GM03348 (cell line): ENCODE results near the gene ANKLE1.
"Not testable (repeated sequence)": the region's sequence is repeated elsewhere in the genome, so short reads cannot be mapped to it uniquely, and the experiment has no call there.

Source experiments
- DNase-seq: peaks from one replicate; pipeline ENCODE4 v3.0.0; 2012; ENCODE audit warnings: low spot score

Gene ANKLE1

DNA sequence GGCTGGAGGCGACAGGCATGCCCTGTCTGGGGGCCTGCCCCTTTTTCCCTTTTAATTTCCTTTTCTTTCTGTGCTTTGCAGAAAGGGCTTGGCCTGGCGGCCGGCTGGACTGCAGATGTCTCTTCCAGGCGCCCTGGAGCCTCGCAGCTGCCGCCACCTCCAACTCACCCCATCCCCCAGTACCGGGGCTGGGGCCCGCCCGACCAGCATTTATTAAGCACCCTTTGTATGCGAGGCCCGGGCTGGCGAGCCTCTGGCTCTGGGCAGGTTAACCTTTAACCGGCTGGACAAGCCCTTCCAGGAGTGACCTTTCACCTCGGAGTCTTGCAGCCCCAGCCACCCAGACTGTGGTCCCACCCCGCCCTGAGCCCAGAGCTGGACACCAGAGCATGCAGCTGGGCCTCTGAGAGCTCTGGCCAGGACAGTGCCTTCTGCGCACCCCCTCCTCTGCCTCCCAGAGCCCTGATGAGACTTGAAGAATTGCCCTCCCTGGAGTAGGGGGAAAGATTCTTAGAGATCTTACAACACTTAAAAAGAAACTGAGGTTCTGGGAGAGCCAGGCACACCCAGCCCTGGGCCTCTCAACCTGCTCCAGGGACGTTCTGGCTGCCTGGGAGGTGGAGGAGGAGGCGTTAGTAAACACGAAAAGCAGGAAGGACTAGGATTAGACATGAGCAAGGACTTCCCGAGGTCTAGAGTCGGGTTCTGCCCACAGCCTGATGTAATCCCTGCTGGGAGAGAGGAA, 34.8 kb upstream of the ANKLE1 start:
- peak; percentile 64 for DNase-seq

DNA sequence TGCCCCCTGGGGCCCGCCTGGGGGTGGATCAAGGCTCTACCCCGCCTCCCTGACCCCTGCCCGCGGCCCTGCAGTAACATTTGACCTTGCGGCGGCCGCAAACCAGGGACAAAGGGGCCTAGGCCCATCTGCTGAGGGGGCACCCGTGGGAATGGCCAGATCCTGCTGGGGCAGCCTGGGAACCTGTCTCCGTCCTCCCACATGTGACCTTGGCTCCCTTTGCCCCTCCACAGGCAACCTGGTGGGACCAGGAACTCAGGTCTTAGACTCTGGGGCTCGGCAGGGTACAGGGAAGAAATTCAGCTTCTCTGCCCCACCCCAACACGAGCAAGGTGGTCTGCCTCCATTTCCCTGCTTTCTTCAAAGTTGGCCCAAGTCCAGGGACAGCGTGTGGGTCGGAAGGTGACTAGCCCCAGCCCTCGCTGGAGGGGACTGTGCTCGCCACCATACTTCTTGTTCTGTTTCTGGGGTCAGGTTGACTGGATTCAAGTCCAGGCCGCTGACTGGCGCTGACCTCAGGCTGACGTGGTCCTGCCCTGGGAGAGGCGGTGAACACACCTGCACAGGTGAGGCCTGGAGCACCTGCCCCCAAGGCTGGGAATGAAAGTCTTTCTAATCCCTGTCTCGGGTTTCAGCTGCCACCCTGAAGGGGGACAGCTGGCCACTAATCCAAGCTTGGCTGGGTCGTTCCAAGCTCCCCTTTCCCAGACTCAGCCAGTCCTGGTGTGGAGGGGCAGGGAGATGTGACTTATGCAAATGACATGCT, 33.5 kb upstream of the ANKLE1 start:
- DNase-seq = no peak

DNA sequence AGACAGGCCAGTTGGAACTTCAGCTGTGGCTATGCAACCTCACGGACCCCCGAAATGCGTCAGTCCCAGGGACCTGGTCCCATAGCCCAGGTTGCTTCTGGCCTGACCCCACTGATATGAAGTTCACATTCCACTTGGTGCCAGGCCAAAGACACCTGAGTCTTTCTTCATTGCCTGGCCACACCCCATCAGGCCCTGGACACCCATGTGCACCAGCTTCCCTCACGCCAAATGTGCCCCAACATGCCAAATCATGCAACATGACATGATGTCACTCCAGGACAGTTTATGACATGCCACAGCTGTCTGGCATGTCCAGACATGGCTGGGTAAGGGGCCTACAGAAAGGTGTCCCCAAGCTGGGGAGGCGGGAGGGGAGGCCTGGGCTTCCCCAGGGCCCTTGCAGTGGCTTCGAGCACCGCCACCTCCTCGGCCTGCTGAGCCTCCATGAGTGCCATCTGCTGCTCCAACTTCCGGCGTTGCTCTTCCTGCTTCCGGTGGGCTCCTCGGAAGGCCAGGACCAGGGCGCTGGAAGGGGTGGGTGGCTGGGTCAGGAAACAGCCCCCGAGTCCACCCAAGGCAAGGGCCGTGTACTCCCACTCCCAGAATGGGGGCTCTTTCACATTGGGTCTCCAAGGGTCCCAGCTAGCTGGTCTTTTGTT, 31.7 kb upstream of the ANKLE1 start:
- DNase-seq = no peak

DNA sequence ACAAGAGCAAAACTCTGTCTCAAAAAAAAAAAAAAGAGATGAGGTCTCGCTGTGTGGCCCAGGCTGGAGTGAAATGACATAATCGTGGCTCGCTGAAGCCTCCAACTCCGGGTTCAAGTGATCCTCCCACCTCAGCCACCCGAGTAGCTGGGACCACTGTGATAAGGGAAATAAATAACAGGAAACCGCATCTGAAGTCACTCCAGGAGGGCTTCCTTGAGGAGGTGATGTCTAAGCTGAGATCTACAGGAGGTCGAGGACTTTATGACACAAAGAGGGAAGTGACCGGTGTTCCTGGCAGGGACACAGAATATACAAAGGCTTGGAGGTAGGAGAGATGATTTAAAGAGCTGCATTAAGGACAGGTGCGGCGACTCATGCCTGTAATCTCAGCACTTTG, 27.1 kb upstream of the ANKLE1 start:
- no peak for DNase-seq

DNA sequence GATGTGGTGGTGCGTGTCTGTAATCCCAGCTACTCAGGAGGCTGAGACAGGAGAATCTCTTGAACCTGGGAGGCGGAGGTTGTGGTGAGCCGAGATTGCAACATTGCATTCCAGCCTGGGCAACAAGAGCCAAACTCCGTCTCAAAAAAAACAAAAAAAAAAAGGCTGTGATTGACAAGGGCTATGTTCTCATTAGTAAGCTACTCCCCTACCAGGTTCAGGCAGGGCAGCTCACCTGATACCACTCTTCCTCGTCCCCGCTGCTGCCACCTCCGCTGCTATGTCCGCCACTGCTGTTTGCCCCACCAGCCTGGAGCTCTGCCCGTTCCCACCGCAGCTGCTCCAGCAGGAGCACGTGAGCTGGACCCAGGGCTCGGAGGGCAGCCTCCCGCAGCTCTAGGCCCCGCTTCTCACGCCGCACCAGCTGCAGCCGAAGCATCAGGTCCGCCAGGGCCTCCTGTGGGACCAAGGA, 26.5 kb upstream of the ANKLE1 start:
- no peak for DNase-seq

DNA sequence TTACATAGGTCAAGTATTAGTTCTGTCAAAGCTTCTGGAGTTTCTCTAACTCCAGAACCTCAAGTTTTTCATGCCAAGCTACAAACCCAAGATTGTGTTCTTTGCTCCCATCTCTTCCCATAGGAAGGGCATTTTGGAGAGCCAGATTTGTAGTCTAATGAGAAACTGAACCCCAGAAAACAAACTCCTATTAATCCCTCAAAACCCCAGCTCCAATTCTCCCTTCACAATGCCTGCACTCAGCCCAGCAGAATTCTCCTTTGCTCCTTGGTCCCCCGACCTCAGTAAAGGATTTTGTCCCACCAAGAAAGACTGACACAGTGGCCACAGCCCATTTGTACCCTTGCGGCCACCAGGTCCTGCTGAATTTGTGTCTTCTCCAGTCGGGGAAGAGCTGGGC, 25.6 kb upstream of the ANKLE1 start:
- DNase-seq = no peak

DNA sequence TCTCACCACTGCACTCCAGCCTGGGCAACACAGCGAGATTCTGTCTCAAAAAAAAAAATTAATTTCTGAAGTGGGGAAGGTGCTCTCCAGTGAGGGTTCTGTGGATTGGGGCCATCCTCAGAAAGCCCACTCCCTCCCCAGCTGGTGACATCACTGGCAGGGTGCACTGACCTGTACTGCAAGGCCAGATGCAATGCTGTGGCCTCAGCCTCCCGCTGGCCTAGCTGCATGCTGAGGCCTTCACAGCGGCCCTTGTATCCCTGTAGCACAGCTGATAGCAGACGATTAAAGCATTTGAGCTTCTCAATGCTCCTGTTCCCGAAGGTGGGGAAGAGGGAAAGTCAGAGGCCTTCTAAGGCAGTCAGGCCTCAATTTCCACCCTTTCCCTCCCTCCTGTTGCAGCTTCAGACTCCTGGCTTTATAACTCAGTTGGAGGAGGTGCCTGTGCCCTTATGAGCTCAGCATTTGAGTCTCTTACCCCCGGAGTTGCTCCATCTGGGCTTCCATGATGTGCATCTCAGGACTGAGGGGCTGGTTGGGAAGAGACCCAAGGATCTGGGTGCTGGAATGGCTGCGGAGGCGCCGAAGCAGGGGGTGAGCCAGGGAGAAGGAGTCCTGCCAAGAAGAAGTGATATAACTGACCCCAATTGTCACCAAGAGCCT, 22.5 kb upstream of the ANKLE1 start:
- DNase-seq = no peak

DNA sequence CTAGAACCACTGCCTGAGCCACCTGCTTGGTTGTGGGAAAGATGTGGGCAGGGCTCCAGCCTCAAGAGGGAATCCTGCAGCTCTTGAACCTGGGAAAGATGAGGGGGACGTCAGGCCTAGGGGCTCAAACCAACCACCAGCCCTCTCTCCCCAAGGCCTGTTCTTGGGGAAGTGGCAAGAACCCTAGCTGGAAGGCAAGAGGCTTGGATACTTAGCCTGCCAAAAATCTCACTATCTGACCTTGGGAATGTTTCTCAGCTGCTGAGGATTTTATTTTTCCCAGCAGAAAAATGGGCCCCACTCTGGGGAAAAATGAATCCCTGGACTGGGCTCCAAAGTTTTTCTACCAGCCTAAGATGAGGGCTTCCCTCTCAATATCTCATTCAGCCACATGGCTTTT, 21.8 kb upstream of the ANKLE1 start:
- DNase-seq = no peak

DNA sequence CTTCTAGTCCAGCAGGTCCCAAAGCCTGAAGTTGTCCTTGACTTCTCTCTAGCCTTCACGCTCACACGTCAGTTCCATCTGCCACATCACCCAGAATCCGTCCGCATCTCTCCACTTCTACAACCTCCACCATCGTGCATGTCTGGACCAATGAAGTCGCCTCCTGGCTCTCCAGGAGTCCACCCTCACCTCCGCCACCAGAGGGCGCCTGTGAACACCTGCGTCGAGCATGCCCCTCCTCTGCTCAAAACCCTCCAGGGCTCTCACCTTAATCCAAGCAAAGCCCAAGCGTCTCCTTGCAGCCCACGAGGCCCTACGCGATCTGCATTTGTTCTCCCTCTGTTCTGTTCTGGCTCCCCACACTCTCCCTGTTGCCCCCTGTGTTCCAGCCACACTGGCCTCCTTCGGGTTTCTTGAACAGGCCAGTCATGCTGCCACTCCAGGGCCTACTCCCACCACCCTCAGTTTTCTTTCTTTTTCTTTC, 20.8 kb upstream of the ANKLE1 start:
- DNase-seq = peak; percentile 87

DNA sequence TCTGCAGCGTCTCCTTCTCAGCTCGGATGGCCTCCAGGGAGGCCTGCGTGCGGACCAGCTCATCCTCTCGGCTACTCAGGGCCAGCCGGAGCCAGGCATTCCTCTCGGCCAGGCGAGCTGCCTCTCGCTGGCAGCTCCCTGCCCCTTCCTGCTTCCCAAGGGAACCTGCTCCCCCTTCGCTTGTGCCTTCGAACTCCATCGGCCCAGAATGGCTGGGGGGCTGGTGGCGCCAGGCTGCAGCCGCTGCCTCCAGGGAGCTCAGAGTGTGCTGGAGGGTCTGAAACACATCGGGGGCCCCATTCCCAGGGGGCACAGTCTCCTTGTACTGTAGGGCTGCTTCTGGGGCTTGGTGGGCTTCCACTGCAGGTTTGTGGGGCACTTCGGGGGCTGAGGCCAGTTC, 19.1 kb upstream of the ANKLE1 start:
- DNase-seq = no peak

DNA sequence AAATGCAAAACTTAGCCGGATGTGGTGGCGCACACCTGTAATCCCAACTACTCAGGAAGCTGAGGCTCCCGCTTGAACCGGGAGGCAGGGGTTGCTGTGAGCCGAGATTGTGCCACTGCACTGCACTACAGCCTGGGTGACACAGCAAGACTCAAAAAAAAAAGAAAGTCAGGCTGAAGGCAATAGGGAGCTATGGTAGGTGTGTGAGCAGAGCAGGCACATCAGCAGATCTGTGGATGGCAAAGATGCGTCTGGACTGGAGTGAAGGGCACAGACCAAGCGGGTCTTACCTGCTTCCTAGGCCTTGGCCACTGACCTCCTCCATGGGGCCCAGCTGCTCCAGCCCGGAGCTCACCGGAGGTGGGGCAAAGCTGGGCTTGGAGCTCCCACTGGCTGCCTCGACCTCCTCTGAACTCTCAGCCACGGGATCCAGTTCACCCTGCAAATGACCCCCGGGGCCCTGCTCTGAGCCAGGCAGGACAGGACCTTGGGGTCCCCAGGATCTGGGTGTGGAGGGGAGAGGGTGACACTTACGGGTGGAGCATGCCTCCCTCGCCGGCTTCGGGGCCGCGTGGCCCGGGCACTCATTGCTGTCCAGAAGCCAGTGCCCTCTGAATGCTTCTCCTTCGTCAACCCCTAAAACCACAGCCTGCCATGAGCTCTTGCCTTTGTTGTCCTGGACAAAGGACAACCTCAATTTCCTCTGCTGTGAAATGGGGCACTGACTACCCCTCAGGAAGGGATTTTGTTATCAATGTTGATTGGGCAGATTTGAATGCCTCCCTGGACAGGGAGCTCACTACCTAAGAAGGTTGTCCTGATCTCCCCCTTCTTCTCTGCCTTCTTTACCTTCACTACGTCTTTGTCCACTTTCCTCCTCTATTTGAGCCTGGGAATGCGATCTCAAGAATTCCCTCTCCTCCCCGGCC, 17.7 kb upstream of the ANKLE1 start:
- DNase-seq = no peak

DNA sequence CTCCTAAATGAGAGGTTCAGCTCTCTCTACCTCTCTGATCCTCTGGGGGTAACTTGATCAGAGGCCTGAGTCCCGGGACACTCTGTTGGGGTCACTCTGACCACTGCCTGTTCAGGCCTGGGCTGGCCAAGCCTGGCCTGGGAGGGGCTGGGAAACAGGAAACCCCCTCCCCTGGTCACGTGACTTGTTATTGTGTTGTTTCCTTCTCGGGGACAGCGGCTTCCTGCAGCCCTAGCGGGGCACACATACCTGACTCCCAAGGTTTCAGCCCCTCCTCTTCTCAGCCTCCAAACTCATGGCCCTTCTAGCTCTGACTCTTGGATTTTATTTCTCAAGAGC, 17.1 kb upstream of the ANKLE1 start, which contains the start of gene USHBP1:
Gene USHBP1 (minus strand): TSS at position 105 of the 339 bp plus-strand sequence. CDS start 446 bp downstream, outside the sequence.
- no peak for DNase-seq

DNA sequence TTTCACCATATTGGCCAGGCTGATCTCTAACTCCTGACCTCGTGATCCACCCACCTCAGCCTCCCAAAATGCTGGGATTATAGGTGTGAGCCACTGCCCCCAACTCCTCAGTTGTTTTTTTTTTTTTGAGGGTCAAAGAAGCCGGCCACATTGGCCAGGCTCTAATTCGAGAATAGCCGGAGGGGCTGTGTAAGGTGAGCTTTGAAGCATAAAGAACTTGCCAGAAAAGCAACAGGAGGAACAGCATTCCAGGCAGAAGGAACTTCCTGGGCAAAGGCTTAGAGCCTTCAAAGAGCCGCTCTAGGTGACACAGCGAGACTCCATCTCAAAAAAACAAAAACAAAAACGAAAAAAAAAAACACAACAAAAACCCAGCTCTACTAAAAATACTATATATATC, 15.7 kb upstream of the ANKLE1 start:
- no peak for DNase-seq

DNA sequence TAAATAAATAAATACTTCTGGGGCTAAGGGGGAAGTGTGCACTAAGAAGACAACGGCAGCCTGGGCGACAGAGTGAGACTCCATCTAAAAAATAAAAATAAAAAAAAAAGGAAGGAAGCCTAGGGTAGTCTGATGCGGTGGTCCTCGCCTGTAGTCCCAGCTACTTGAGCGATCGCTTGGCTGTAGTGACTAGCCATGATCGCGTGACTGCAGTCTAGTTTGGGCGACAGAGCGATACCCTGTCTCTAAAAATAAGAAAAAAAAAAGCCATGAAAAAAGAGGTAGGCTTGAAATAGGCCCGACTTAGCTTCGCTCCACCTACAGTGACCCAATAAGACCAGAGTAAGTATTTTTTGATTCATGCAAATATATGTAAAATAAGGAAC, 15.1 kb upstream of the ANKLE1 start:
- DNase-seq = no peak

DNA sequence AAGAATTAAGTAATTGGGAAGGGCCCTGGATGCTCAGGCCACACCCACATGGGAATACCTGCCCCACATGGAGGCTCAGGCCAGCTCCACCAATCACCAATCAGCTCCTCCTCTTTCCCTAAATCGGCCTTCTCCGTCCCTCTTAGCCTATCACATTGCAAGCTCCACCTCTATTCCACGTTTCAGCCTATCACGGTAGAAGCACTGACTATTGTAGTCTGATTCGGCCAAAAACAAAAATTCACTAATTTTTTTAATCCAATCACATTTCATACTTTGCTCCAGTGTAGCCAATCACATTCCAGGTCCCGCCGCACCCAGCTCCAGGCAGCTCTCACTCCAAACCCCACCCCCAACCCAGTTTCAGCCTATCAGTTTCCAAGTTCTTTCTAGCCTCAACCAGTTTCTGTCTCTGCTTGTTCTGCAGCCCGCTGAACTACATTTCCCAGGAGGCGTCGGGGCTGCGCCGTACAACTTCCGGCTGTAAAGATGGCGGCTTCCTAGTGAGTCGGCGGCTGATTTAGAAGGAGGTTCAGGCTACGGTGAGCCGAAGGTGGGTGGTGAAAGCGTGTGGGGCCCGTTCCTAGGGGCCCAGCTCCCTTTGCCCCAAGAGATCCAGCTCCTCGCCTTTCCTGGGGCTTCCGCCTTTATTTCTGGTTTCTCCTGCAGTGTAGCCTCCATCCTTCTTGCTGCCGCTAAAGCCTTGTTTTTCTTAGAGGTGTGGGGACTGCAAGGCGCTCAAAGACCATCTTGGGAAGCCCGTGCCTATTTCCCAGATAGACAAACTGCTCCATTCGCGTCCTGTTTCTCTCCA, 14.5 kb upstream of the ANKLE1 start, which contains the start of gene BABAM1:
Gene BABAM1 (plus strand): TSS at position 469 of the 814 bp plus-strand sequence. CDS start 1,364 bp downstream, outside the sequence.
- peak; percentile 100 for DNase-seq

DNA sequence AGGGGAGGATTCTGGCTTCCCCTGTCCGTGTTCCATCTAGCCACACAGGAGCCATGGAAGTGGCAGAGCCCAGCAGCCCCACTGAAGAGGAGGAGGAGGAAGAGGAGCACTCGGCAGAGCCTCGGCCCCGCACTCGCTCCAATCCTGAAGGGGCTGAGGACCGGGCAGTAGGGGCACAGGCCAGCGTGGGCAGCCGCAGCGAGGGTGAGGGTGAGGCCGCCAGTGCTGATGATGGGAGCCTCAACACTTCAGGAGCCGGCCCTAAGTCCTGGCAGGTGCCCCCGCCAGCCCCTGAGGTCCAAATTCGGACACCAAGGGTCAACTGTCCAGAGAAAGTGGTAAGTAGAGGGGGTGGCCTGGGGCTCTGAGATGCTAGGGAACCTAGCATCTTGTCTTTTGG, 12.9 kb upstream of the ANKLE1 start:
- DNase-seq = no peak

DNA sequence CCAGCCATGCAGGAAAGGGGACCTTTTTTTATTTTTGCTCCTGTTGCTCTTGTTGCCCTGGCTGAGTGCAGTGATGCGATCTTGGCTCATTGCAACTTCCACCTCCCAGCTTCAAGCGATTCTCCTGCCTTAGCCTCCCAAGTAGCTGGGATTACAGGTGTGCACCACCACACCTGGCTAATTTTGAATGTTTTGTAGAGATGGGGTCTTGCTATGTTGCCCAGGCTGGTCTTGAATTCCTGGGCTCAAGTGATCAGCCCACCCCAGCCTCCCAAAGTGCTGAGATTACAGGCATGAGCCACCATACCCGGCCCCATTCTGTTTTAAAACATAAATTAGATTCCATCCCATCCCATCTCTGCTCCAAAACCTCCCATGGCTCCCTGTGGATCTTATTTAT, 6.8 kb upstream of the ANKLE1 start:
- DNase-seq = not testable (repeated sequence)

DNA sequence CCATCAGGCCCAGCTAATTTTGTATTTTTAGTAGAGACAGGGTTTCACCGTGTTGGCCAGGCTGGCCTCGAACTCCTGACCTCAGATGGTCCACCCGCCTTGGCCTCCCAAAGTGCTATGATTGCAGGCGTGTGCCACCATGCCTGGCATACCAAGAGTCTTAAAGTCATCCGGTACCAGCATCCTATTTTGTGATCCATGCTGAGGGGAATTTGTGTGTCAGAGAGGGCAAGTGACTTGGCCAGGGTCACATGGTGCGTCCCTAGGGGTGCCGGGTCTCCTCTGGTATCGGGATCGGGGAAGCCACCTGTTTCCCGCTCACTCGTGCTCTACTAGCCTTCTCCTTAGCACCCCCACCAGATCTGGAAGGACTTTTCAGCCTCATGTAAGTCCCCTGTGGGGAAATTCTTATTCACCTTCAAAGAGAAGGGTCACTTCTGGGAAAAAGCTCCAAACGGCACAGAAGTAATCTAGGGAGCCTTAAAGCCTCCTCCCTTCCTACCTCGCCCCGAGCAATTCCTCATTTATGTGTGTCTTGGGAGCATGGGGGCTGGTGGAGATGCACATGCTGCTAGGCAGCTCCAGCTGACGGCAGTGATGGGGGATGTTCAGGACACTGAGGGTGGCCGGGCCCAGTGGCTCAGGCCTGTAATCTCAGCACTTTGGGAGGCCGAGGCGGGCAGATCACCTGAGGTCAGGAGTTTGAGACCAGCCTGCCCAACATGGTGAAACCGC, 6.1 kb upstream of the ANKLE1 start:
- no peak for DNase-seq

DNA sequence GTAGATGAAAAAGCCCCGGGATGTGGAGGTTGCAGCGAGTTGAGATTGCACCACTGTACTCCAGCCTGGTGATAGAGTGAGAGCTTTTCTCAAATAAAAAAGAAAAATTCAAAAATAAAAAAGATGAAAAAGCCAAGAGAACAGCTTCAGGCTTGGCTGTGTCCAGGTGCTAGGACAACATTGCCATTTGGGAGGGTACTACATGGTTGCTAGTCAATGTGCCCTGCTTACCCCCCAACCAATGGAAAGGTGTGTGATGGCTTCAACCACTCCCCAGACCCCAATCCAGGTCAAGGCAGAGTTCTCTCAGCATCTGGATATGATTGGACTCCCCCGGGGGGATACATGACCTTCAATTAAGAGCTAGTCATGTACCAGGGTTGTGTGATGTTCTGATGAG, 2.3 kb upstream of the ANKLE1 start:
- no peak for DNase-seq
